Omental fat pad (tissue), 4 donors: ENCODE results near the gene LOXL3. TPM values are rescaled to one million over a fixed set of nuclear protein-coding genes. Genes with fewer than 3 reads are reported as not detected.

ENCODE experiments used
- ATAC-seq: fragments of 150-250 bp; one replicate; pipeline ENCODE4 v1.9.1; 2016; ENCODE audit warnings: mild to moderate bottlenecking, moderate library complexity; ENCODE audit not compliant: low FRiP score
- DNase-seq: peaks from one replicate; pipeline ENCODE4 v3.0.0-alpha.2; 2019; ENCODE audit warnings: low spot score
- CTCF ChIP-seq, 3 donors: fragments of 450-650 bp; IDR thresholded peaks; one replicate each; pipeline ENCODE4 v1.5.1; 2016 to 2017; ENCODE audit warnings: antibody characterized with exemption in 3 of 3, mild to moderate bottlenecking in 3 of 3, moderate library complexity in 2 of 3
- total RNA-seq, 4 donors: library from RNA; depleted of rRNA; stranded (reverse); fragments of >200 nt; gene quantifications; one replicate each; pipeline ENCODE4 v1.1.0, GENCODE V29; 2016

The LOXL3 gene
- total RNA-seq, 4 donors from 2014 or later: 7.5 to 12.4 (median 9.1) TPM

- no peak for DNase-seq
- no peak for ATAC-seq
- no peak for TF ChIP-seq CTCF (IDR thresholded peaks at IDR 0.05)
These were observed 48.1 kb downstream of the LOXL3 start for GRCh38 chr2:74505448-74506246.

GRCh38 chr2:74504591-74504990 lies 49.2 kb downstream of the LOXL3 start:
- no peak for TF ChIP-seq CTCF (IDR thresholded peaks at IDR 0.05)
- ATAC-seq (no peak), DNase-seq (no peak)

GRCh38 chr2:74503506-74504475 lies 50.0 kb downstream of the LOXL3 start:
- no peak for ATAC-seq
- no peak for TF ChIP-seq CTCF (IDR thresholded peaks at IDR 0.05)
- DNase-seq: no peak

- TF ChIP-seq CTCF (IDR thresholded peaks at IDR 0.05): no peak
- ATAC-seq: peak; percentile 73
- DNase-seq: peak; percentile 68
These were observed 50.8 kb downstream of the LOXL3 start for GRCh38 chr2:74502720-74503505.

GRCh38 chr2:74502147-74502719 lies 51.5 kb downstream of the LOXL3 start:
- ATAC-seq (no peak), DNase-seq (no peak)
- TF ChIP-seq CTCF (IDR thresholded peaks at IDR 0.05): no peak

GRCh38 chr2:74501335-74502071 lies 52.2 kb downstream of the LOXL3 start:
- no peak for ATAC-seq
- no peak for TF ChIP-seq CTCF (IDR thresholded peaks at IDR 0.05)

More at GRCh38 chr2:74501335-74502071, 52.2 kb downstream of the LOXL3 start:
- no peak for DNase-seq
